ENCODE measurements around the gene MBNL1.

Gene MBNL1

GRCh38 chr3:152486364-152486763, 217.6 kb downstream of the MBNL1 start:
- no peak for DNase-seq (ENCODE audit: extremely low read depth, low read depth)
- TF ChIP-seq CTCF (IDR thresholded peaks at IDR 0.05; ENCODE audit: low read depth, low read length), result no peak

GRCh38 chr3:152488449-152488848, 219.7 kb downstream of the MBNL1 start:
- no peak for TF ChIP-seq CTCF (IDR thresholded peaks at IDR 0.05; ENCODE audit: low read depth, low read length)
- no peak for DNase-seq (ENCODE audit: extremely low read depth, low read depth)

- no peak for DNase-seq (ENCODE audit: extremely low read depth, low read depth)
- no peak for TF ChIP-seq CTCF (IDR thresholded peaks at IDR 0.05; ENCODE audit: low read depth, low read length)
Observed at GRCh38 chr3:152491922-152492321, 223.2 kb downstream of the MBNL1 start.

- TF ChIP-seq CTCF (IDR thresholded peaks at IDR 0.05; ENCODE audit: low read depth, low read length), result no peak
- no peak for DNase-seq (ENCODE audit: extremely low read depth, low read depth)
Observed at GRCh38 chr3:152496286-152496685, 227.6 kb downstream of the MBNL1 start.

GRCh38 chr3:152496716-152497115, 228.0 kb downstream of the MBNL1 start:
- TF ChIP-seq CTCF (IDR thresholded peaks at IDR 0.05; ENCODE audit: low read depth, low read length), result no peak
- no peak for DNase-seq (ENCODE audit: extremely low read depth, low read depth)

- no peak for DNase-seq (ENCODE audit: extremely low read depth, low read depth)
- TF ChIP-seq CTCF (IDR thresholded peaks at IDR 0.05; ENCODE audit: low read depth, low read length), result no peak
Observed at GRCh38 chr3:152497457-152497856, 228.7 kb downstream of the MBNL1 start.

- no peak for TF ChIP-seq CTCF (IDR thresholded peaks at IDR 0.05; ENCODE audit: low read depth, low read length)
- DNase-seq (ENCODE audit: extremely low read depth, low read depth), result no peak
Observed at GRCh38 chr3:152497890-152498289, 229.2 kb downstream of the MBNL1 start.

Data from AG09319 (cell line).